GM23248 (cell line): ENCODE data around the gene ERC1.

Experiments
- EZH2 ChIP-seq: fragments of 200-600 bp; sonication (generic); IDR thresholded peaks from 2 replicates; pipeline ENCODE4 v1.6.1; 2018; ENCODE audit warnings: antibody characterized with exemption, mild to moderate bottlenecking; ENCODE audit not compliant: insufficient read depth, poor library complexity, severe bottlenecking
- EZH2phosphoT487 ChIP-seq: fragments of 200-600 bp; sonication (generic); IDR thresholded peaks from 2 replicates; pipeline ENCODE4 v1.6.1; 2018; ENCODE audit warnings: antibody characterized with exemption, moderate library complexity, mild to moderate bottlenecking, low read depth; ENCODE audit not compliant: insufficient read depth

DNA sequence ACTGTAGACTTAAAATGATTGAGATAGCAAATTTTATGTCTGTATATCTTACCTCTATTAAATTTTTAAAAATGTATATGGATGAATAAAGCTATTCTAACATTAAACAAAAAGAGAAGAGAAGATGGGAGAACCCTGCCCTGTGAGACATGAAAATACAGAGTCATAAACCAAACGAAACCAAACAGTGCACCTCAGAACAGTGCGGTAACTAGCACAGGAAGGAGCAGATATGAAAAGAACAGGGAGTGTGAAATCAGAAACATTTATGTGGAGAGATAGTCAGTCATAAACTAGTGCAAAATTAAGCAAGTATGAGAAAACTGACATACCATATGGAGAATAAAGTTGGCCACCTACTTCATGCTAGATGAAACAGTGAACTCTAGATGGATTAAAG lies 135.1 kb downstream of the ERC1 start:
- TF ChIP-seq EZH2phosphoT487 (no peak), EZH2 (no peak)
